ENCODE results near the gene PEX14.

The PEX14 gene

DNA sequence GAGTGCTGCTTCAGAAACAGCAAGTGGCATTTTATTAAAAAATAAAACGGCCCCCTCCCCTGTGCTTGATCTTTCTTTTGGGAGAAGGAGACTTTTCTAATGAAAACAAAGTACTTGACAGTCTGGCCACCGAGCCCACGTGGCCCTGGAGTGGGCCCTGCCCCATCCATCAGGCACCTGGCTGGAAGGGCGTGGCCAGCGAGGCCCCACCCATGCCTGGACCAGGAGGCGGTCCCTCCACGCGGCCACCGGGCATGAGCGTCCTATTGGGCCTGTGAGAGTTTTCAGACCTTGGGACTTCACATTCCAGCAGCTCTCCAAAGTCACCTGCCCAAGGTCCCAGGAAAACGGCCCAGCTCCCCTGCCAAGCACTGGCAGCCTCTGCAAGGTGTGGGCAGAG is 177.0 kb downstream of the PEX14 start:
- no peak for DNase-seq

DNA sequence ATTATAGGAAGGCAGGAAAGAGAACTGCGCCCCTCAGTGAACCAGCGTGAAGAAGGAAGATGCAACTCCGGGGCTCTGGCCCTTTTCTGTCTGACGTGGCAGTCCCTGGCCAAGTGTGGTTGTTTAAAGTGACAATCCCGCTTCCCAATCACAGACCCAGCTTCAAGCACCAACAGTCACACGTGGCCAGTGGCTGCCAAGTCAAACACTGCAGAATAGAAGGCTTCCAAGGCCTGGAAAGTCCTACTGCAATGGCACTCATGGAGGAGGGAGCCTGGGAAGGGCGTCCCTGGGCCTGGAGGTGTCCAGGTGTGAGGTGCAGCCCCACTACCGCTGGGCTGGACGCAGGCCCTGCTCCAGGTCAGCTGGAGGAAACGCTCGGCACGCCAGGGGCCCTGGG is 177.9 kb downstream of the PEX14 start:
- DNase-seq = no peak

DNA sequence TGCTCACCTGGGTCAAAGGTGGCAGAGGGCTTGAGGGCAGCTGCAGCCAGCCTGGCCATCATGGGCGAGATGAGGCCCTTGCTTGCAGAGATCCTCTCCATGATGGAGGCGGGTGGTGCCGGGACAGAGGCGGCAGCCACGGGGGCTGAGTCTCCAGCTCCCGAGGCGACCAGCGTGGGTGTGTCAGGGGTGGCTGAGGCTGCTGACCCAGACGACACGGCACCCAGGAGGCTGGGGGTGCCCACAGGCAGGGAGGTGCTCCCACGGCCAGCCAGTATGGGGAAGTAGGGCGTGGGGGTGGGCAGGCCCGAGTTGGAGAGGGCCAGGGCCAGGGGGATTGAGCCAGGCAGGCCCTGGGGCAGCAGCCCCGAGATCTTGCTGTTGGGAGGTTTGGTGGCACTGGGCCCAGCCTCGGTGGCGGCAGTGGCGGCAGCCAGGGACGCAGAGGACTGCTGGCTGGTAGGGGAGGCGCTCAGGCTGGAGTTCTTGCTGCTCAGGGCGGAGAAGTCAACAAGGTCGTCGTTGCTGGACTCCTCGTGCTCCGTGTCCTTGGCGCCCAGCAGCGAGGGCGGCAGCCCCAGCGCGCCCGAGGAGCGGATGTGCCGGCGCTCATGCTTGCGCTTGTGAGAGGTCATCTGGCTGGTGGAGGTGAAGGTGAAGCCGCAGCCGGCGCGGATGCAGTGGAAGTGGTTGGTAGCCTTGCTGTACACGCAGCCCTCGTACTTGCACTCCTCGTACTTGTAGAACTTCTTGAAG is 178.8 kb downstream of the PEX14 start:
- no peak for DNase-seq

DNA sequence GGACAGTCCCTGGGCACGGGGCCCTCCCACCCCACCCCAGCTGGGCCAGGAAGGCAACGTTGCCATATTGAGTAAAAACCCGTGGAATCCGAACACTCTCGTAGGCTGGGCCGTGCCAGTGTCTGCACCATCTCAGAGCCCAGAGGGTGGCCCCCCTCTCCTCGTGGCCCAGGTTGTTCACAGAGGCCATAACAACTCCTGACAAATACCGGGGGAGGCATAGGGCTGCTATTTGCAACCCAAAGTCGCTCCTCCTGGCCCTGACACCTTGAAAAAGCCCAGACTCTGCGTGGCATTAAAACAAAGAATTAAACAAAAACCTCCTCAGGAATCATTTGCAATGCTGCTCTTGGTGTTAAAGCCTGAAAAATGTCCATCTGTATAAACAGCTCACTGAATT is 180.3 kb downstream of the PEX14 start:
- no peak for DNase-seq

DNA sequence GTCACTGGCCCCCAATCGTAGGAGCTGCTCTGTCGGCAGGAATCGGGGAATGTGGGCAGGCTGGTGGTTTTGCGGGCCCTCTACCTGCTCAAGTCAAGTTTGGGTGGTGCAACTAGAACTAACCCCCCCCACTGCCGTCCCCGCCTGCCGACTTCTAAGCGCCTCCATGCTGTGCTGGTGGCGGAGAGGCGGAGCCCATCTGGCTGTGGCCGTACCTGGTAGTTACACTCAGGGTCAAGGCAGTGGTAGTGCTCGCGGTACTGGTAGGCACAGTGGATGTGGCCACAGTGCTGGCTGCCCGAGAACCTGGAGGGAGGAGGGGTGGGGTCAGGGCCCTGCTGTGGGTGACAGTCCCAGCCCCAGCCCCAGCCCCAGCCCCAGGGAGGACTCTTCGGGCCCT is 181.7 kb downstream of the PEX14 start:
- DNase-seq = no peak

DNA sequence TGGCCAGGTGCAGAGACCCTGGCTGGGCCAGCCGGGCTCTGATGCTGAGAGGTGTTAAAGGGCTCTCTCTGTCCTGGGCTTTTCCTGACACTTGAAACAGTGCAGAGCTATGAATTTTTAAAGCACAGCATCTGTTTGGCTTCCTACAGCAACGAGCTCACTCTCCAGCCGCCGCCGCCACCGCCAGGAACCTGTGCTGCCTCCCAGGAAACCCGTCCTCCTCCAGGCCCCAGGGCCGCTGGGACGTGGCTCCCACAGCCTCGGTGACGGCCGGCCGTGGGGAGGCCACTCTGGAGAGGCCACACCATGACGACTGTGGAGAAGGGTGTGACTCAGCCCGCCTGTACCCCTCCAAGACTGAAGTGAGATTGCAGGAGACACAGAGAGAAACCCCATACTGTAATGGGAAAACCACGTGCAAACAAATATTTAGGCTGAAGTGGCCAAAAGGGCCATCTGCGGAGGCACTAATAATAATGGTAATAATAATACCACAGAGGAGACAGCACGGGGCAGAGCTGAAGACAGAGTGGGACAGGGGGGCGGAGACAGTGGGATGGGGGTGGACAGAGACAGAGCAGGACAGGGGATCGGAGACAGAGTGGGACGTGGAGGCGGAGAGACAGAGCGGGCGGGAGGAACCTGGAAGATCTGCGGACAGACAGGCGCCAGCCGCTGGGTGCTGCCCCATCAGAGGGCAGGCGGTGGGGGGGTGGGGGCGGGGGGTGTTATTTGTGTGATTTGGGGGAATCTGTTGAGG is 182.5 kb downstream of the PEX14 start:
- no peak for DNase-seq

DNA sequence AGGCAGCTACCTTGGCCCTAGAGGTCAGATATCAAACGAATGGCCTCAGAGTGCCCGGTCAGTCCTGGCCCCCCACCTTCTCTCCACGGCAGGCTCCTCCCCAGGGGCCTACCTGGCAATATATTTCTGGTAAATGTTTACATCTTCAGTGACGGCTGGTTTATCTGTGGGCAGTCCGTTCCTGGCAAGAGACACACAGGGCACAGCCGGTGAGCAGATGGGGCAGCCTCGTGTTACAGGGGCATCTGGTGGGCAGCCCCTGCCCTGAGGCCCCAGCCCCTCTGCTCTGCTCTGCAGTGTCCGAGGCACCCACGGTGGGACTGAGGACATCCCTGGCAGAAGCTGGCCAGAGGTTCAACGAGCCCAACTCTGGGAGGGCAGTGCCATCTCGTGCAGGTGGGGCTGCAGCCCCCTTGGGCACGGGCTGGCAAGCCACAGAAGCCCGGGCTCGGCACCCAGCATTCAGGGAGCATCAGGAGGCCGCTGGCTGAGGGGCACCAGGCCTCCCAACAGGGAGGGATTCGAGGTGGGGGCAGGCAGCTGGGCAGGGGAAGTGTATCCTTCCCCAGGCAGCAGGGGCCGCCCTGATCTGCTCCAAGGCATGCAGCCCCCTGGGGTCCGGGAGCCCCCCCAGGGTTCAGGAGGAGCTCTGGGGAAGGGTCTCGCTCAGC is 183.8 kb downstream of the PEX14 start:
- no peak for DNase-seq

DNA sequence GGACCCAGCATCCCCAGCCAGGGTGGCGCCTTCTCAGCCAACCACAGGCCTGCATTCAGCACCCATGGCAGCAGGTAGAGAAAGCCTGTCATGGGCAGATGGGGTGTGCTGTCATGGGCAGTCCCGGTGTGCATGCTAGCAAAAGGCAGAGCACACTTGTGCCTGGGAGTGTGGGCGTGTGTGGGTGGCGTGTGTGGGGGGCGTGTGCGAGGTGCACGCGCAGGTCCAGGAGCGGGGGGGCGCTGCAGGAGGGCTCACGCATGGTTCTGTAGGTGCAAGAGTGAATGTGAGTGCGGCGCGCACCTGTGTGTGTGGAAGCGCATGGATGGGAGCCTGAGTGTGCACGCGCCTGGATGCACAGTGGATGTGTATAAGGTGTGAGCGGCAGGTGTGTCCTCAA is 184.5 kb downstream of the PEX14 start:
- DNase-seq = no peak

DNA sequence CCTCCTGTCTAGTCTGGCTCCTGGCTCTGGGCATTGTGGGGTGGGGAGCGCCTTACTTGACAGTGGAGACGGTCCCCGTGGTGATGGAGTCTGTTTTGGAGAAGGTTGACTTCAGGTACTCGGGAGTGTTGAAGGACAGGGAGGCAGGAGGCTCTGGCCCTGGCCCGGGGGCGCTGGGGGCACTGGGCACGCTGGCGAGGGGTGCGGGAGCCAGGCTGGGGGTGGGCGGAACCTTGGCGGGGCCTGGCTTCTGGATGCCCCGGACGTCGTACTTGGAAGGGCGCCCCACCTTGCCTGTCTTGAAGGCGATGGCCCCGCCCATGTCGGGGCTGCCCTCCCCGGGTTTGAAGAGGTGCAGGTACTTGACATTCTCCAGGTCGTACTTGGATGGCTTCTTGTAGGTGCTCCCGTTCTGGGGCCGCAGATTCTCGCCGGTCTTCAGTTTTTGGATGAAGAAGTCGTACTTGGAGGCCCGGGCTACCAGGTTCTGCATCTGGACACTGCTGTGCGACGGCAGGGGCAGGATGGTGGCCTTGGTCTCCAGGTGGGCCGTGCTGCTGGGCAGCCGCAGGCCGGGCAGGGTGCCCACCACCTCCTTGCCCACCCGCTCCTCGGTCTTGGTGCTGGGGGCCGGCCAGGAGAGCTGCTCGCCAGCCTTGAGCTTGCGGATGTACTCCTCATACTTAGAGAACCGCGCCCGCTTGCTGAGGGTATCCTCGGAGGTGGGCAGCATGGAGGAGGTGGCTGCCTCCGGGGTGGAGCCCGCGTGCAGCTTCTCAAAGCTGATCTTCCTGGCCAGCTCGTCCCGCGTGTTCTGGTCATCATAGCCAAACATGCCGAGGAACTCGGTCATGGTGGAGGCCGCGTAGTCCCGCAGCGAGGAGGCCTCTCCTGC is 185.1 kb downstream of the PEX14 start:
- DNase-seq = no peak

DNA sequence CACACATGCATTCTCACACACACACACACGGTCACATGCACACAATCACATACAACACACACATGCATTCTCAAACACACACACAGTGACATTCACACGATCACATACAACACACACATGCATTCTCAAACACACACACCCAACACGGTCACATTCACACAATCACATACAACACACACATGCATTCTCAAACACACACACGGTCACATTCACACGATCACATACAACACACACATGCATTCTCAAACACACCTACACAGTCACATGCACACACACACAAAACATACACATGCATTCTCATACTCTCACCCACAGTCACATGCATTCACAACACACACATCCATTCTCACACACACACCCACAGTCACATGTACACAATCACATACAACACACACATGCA is 186.7 kb downstream of the PEX14 start:
- DNase-seq = no peak

DNA sequence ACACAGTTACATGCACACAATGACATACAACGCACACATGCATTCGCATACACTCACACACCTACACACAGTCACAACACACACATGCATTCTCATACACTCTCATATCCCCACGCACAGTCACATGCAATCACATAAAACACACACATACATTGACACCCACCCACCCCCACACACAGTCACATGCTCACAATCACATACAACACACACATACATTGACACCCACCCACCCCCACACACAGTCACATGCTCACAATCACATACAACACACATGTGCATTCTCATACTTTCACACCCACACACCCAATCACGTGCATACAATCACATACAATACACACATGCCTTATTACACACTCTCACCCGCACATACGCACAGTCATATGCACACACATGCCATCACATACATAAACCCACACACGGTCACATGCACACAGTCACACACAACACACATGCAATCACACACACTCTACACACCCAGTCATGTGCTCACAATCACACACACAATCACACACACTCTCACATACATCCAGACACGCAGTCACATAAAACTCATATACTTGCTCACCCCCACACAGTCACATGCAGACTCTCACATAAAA is 187.4 kb downstream of the PEX14 start:
- DNase-seq = no peak

DNA sequence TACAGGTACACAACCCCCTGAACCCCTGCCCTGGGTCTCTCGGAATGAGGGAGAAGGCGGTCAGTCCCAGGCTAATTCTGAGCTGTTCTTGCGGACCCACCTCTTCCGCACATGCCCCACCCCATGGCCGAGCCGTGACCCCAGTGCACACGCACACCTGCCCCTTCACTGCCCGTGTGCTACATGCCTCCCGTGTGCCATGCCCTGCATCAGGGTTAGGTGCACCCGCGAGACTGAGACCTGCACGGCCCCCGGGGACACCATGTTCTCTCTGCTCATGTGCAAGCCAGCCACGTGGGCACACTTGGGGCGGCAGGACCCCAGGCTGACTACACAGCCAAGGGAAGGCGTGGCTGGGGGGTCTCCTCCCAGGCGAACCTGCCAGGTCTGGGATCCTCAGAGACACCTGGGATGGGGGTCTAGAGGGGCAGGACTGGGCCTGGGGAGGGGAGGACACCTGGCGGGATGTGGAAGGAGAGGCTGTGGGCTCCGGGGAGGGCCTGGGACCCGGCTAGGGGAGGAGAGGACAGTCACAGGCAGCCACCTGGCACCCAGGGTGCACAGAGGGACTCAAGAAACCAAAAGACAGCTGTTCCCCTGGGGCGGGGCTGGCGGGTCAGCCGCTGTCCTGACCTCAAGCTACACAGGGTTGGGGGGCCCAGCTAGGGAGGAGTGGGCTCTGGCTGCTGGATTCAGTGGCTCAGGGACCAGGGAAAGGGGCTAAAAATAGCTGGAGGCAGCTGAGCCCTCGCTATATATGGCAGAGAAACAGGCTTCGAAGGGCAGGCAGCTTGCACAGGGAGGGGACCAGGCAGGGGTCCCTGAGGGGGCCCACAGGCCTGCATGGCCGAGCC is 188.3 kb downstream of the PEX14 start:
- DNase-seq = no peak

DNA sequence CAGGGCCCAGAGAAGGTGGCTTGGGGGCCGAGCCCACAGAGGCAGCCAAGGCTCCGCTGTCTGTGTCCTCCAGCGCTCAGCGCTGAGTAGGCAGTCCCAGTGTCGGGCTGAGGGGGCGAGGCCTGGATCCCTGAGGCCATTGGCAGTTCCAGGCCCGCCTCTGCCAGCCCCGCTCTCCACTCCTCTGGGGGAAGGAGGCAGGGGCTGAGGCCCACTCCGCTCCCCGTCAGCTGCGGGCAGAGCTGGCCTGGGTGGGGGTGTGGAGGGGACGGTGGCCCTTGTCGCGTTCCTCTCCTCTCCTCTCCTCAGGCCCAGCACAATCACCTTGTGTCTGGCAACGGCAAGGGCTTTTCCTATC is 188.9 kb downstream of the PEX14 start:
- no peak for DNase-seq

DNA sequence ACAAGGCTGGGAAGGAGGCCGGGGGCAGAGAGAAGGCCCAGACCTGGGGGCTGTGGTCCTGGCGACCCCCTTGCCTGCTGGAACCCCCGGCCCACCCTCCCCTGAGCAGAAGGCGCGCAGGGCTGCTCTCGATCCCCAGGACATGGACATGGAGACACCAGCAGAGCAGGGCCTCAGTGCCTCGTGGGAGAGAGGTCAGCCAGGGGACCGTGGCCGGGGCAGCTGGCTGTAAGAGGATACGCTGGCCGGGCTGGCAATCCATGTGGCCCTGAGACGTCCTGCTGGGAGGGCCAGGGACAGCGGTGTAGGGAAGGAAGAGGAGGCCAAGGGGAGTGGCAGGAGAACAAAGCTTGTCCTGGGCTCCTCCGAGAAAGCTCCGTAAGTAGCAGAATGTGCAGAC is 189.5 kb downstream of the PEX14 start:
- DNase-seq = no peak

DNA sequence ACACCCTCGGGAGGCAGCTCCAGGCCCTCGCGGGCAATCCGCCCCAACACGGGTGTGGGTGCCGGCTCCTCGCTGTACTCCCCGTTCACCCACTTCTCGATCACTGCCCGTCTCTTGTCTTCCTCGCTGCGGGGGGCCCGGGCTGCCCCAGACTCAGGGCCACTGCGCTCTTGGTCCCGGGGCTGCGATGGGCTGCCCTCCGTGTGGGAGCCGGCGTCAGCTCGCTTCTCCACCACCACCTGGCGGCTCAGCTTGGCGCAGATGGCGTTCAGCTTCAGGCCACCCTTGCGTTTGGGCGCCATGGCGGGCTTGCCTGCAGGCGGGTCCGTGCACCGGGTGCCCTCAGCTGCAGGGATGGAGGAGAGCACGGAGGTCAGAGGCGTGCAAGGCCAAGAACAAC is 190.5 kb downstream of the PEX14 start:
- DNase-seq = no peak

DNA sequence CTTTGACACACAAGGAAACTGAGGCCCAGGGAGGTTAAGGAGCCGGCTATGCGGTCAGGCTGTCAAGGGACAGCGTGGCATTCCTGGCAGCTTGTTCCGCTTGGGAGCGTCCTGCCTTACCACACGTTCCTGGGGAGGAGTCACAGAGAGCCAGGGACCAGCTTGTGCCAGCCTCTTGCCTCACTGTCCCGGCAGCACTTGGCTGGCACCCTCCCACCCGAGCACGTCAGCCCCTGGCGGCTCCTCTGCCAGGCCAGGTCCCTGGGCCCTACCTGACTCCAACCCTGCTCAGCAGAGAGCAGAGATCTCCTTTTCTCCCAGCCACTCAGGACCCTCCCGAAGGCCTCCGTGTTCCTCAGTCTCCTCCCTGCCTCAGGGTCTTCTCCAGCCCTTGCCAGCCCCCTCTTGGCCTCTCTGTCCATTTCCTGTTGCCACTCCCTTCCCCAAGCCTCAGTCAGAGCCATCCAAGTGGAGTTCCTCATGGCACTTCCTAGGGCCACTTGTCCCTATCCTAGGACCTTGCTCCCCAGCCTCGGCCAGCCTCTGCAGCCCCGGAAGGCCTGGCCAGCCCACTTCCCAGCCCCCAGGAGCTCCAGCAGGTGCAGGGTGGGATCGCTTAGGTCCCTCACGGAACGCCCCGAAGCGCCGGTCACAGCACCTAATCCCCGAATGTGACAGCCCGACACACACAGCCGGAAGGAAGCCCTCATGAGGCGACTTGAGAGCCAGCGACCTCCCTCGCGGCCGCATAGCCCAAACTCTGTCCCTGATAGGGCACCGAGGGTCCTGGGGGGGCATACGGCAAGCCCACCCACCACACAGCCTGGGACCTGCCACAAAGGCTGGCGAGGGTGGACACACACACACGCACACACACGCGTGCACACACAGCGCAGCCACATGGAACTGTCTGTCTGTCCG is 191.4 kb downstream of the PEX14 start:
- DNase-seq = no peak

DNA sequence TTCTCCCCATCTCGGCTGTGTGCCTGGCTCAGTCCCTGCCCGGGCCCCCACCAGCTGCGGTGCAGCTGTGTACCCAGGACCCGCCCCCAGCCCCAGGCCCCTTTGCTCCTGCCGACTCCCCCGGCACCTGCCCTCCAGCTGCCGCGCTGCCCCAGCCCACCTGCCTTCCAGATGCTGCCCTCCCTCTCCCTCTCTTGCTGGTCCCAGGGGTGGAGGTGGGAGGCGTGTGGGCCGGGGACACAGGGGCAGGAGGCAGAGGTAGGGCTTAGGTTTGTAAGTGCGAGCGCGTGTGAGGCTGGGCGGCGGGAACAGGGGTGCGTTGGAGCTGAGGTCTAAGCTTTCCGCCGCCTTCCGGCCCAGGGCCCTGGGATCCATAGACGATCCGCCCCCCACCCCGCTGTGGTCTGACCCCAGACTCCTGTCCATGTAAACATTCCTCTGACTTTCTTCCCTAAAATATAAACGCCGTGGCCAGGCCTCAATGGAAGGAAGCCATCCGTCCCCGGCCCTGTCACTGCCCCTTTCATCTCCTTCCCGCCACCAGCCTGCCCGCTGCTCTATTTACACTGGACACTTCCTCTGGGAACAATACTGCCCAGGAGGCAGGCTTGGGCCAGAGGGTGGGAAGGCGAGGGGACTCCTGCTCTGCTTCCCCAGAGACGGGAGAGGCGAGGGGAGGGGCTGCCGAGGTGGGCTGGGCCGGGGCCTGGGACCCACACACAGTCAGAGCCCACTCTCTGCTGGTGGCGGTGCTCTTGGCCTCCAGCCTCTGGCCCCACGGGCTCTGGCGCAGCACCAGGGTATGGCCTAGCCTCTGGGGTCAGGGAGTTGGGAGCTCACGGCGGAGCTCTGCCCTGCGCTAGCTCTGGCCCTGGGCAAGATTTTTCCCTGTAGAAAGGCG is 193.4 kb downstream of the PEX14 start:
- DNase-seq = no peak

DNA sequence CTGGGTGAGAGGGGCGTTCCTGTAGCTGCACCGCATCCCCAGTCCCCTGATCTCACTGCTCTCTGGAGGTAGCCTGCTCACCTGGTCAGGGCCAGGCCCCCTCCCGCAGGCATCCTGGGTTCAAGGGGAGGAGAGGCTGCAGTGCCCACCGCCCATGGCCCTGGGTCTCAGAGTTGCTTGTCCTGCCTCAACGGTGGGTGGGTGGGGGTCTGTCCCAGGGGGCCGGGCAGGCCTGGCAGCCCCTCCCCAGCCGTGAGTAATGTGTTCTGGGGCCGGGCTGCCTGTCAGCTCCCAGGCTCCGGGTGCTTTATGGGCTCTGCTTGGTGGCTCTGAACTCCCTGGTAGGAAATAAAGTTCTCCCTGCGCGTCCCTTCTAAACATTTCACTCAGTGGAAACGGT is 194.8 kb downstream of the PEX14 start:
- no peak for DNase-seq

DNA sequence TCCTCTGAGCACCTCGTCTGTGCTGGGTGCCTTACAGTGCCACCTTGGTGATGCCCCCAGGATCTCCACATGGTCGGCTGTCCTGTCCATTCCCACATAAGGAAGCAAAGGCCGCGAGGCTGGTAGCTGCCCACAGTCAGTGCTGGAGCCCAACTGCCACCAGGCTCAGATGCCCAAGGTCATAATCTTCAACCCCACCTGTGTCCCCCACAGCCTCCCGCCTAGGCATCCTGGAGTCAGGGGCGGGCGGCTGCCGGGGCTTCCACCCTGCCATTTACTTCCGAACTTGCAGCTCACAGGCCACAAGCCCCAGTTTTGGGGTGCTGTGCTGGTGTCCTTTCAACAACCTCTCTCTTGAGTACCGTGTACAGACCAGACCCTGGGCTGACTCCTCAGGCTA is 195.4 kb downstream of the PEX14 start:
- DNase-seq = no peak

DNA sequence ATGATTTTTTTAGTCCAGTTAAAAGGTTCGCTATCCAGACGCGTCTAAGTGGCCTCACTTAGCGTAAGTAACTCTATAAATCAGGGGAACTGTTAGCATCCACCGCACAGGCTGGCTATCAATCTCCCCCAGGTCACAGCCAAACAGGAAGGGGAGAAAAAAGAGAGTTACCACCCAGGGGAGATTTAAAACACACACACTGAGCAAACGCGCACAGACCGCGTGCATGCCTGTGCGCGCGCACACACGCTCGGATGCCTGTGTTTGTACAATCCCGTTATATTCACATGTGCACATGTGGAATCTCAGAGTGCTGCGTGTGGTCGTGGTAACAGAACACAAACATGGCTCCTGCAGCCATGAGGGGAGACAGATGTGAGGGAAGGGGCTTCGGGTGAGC is 196.3 kb downstream of the PEX14 start:
- no peak for DNase-seq

All from fibroblast of skin of right biceps (primary cell).